CD4-positive, alpha-beta memory T cell (primary cell): ENCODE data around the gene MAST4. TPM values are rescaled to one million over a fixed set of nuclear protein-coding genes. Genes with fewer than 3 reads are reported as not detected.

Experiments
- CTCF ChIA-PET: fragments of 350-600 bp; sonication (Branson Sonifier 250); formaldehyde crosslinking; loops from one replicate; lab custom pipeline; 2021; ENCODE audit warnings: inconsistent platforms; ENCODE audit not compliant: partially characterized antibody; lab: Charles Lee
- POLR2A ChIA-PET: fragments of 350-600 bp; sonication (Branson Sonifier 250); formaldehyde crosslinking; loops from one replicate; lab custom pipeline; 2021; ENCODE audit not compliant: partially characterized antibody; lab: Charles Lee
- DNase-seq, 5 donors: peaks; one replicate each; pipeline versions ENCODE4 v3.0.0 to v3.0.0-alpha.2; 2020 to 2022; ENCODE audit warnings: mixed read lengths in 1 of 5
- H3K27ac ChIP-seq: one replicate; pipeline ENCODE4 v1.7.0; 2013; ENCODE audit warnings: low read depth, low read length
- H3K27me3 ChIP-seq: 2 replicates; pipeline ENCODE4 v1.7.0; 2013; ENCODE audit warnings: mild to moderate bottlenecking, low read length, moderate library complexity; ENCODE audit not compliant: insufficient read depth
- H3K36me3 ChIP-seq: 2 replicates; pipeline ENCODE4 v1.7.0; 2013; ENCODE audit warnings: mild to moderate bottlenecking, low read length, moderate library complexity; ENCODE audit not compliant: insufficient read depth
- H3K4me1 ChIP-seq: 2 replicates; pipeline ENCODE4 v1.7.0; 2013; ENCODE audit warnings: mild to moderate bottlenecking, low read length, moderate library complexity; ENCODE audit not compliant: insufficient read depth
- H3K4me3 ChIP-seq, 2 donors: one replicate each; pipeline ENCODE4 v1.7.0; 2013; ENCODE audit warnings: low read length in 2 of 2, mild to moderate bottlenecking in 1 of 2
- H3K9me3 ChIP-seq, 2 donors: one replicate each; pipeline ENCODE4 v1.7.0; 2013; ENCODE audit warnings: low read length in 2 of 2, control low read depth in 1 of 2; ENCODE audit not compliant: control insufficient read depth in 1 of 2
- H3K27ac Mint-ChIP-seq, 7 donors: one replicate each; pipeline ENCODE4 v1.8.0; 2020 to 2021; ENCODE audit warnings: mixed read lengths in 7 of 7, mild to moderate bottlenecking in 6 of 7, inconsistent platforms in 3 of 7, moderate library complexity in 3 of 7
- H3K27me3 Mint-ChIP-seq, 2 donors: one replicate each; pipeline ENCODE4 v1.8.0; 2020 to 2021; ENCODE audit warnings: mixed read lengths in 2 of 2
- H3K36me3 Mint-ChIP-seq, 2 donors: one replicate each; pipeline ENCODE4 v1.8.0; 2020 to 2021; ENCODE audit warnings: mixed read lengths in 2 of 2, inconsistent platforms in 1 of 2, mild to moderate bottlenecking in 1 of 2
- H3K4me1 Mint-ChIP-seq, 4 donors: one replicate each; pipeline ENCODE4 v1.8.0; 2020 to 2021; ENCODE audit warnings: mixed read lengths in 4 of 4, mild to moderate bottlenecking in 1 of 4
- H3K4me3 Mint-ChIP-seq, 8 donors: one replicate each; pipeline ENCODE4 v1.8.0; 2020 to 2021; ENCODE audit warnings: mixed read lengths in 8 of 8, mild to moderate bottlenecking in 7 of 8, moderate library complexity in 6 of 8, inconsistent platforms in 3 of 8
- H3K9me3 Mint-ChIP-seq, 8 donors: one replicate each; pipeline ENCODE4 v1.8.0; 2020 to 2021; ENCODE audit warnings: mixed read lengths in 8 of 8, mild to moderate bottlenecking in 5 of 8, inconsistent platforms in 3 of 8, moderate library complexity in 1 of 8
- intact Hi-C: fragments of 100-400 bp; cut with micrococcal nuclease; formaldehyde crosslinking; loops from one replicate; pipeline ENCODE4 v1.15.1; 2023
- polyA plus RNA-seq, 2 donors: library from polyadenylated mRNA; unstranded; fragments of 300-500 nt; fragmentation: Illumina TruSeq; gene quantifications; one replicate each; pipeline ENCODE4 v1.2.3, GENCODE V29; 2021
- total RNA-seq, 2 experiments: library from RNA; stranded (reverse); gene quantifications; one replicate each; pipeline ENCODE4 v1.2.3, GENCODE V29; 2021

MAST4 gene
- total and polyA plus RNA-seq, 4 experiments from 2014 or later = 9.2 to 27.0 (median 21.3) TPM

- H3K9me3 Mint-ChIP-seq = no peaks in the 10 kb centered on the region
- no peak overlapping the region for H3K27ac Mint-ChIP-seq
- ChIA-PET POLR2A (interaction anchor here (1.1 kb wide), 1 partner anchor 14 kb away, joined by 3 read pairs; no protein-coding TSS in a partner anchor), CTCF (interaction anchor here (0.7 kb wide), 1 partner anchor 45 kb away, joined by 3 read pairs; no protein-coding TSS in a partner anchor)
- Histone ChIP-seq H3K36me3 (no peaks in the 10 kb centered on the region), H3K4me1 (peaks cover 4% of the 10 kb centered on the region), H3K27me3 (no peaks in the 10 kb centered on the region), H3K4me3 (no peak overlapping the region), H3K9me3 (no peaks in the 10 kb centered on the region), H3K27ac (no peak overlapping the region)
- H3K36me3 Mint-ChIP-seq = peaks cover 5 to 15% of the 10 kb centered on the region in 2 donors
- no peaks in the 10 kb centered on the region for H3K27me3 Mint-ChIP-seq
- DNase-seq = no peak
- no peak overlapping the region for H3K4me3 Mint-ChIP-seq
- peaks cover 6 to 14% (median 8%) of the 10 kb centered on the region in 4 donors for H3K4me1 Mint-ChIP-seq
- intact Hi-C loops = no loop called here
Measured at GRCh38 chr5:67020096-67020615, 424.0 kb downstream of the MAST4 start.

GRCh38 chr5:67021031-67021430 is 424.8 kb downstream of the MAST4 start:
- H3K4me1 ChIP-seq = no peaks in the 10 kb centered on the region
- H3K36me3 Mint-ChIP-seq = peaks cover 5 to 15% of the 10 kb centered on the region in 2 donors

GRCh38 chr5:67021521-67021920 is 425.3 kb downstream of the MAST4 start:
- no peak overlapping the region for H3K4me3 Mint-ChIP-seq
- H3K36me3 Mint-ChIP-seq = peaks cover 4 to 15% of the 10 kb centered on the region in 2 donors
- Histone ChIP-seq H3K27ac (no peak overlapping the region), H3K4me1 (no peaks in the 10 kb centered on the region), H3K9me3 (no peaks in the 10 kb centered on the region), H3K36me3 (no peaks in the 10 kb centered on the region), H3K27me3 (no peaks in the 10 kb centered on the region), H3K4me3 (no peak overlapping the region)
- H3K27ac Mint-ChIP-seq = no peak overlapping the region
- POLR2A ChIA-PET = no interaction called here
- DNase-seq = no peak
- H3K27me3 Mint-ChIP-seq = no peaks in the 10 kb centered on the region
- no peaks in the 10 kb centered on the region for H3K9me3 Mint-ChIP-seq
- CTCF ChIA-PET = no interaction called here
- intact Hi-C loops = no loop called here
- peaks cover 0 to 4% (median 2%) of the 10 kb centered on the region in 4 donors for H3K4me1 Mint-ChIP-seq

More at GRCh38 chr5:67021031-67021430, 424.8 kb downstream of the MAST4 start:
- no peak for DNase-seq
- ChIA-PET CTCF (no interaction called here), POLR2A (no interaction called here)
- H3K4me1 Mint-ChIP-seq = peaks cover 0 to 6% (median 3%) of the 10 kb centered on the region in 4 donors
- Histone ChIP-seq H3K27ac (no peak overlapping the region), H3K4me3 (no peak overlapping the region), H3K36me3 (no peaks in the 10 kb centered on the region), H3K9me3 (no peaks in the 10 kb centered on the region), H3K27me3 (no peaks in the 10 kb centered on the region)
- H3K27me3 Mint-ChIP-seq = no peaks in the 10 kb centered on the region
- H3K4me3 Mint-ChIP-seq = no peak overlapping the region
- H3K27ac Mint-ChIP-seq = no peak overlapping the region
- intact Hi-C loops = no loop called here
- H3K9me3 Mint-ChIP-seq = no peaks in the 10 kb centered on the region

- no peaks in the 10 kb centered on the region for H3K27me3 ChIP-seq
- no peak for DNase-seq
- Mint-ChIP-seq H3K27me3 (no peaks in the 10 kb centered on the region), H3K36me3 (peaks cover 1 to 11% of the 10 kb centered on the region in 2 donors), H3K4me1 (peaks cover 0 to 3% (median 0%) of the 10 kb centered on the region in 4 donors), H3K4me3 (no peak overlapping the region), H3K9me3 (no peaks in the 10 kb centered on the region), H3K27ac (no peak overlapping the region)
- no peaks in the 10 kb centered on the region for H3K36me3 ChIP-seq
- intact Hi-C loops = no loop called here
- ChIA-PET CTCF (no interaction called here), POLR2A (no interaction called here)
- H3K27ac ChIP-seq = no peak overlapping the region
- no peaks in the 10 kb centered on the region for H3K9me3 ChIP-seq
- H3K4me1 ChIP-seq = no peaks in the 10 kb centered on the region
- H3K4me3 ChIP-seq = no peak overlapping the region
Measured at GRCh38 chr5:67021962-67022361, 425.8 kb downstream of the MAST4 start.

GRCh38 chr5:67025457-67025856 is 429.3 kb downstream of the MAST4 start:
- H3K9me3 Mint-ChIP-seq = peaks cover 0 to 5% (median 0%) of the 10 kb centered on the region in 8 donors
- POLR2A ChIA-PET = no interaction called here

GRCh38 chr5:67026278-67026677 is 430.1 kb downstream of the MAST4 start:
- intact Hi-C loops = no loop called here
- POLR2A ChIA-PET = no interaction called here

More at GRCh38 chr5:67025457-67025856, 429.3 kb downstream of the MAST4 start:
- Histone ChIP-seq H3K36me3 (no peaks in the 10 kb centered on the region), H3K4me1 (peaks cover 11% of the 10 kb centered on the region), H3K9me3 (no peaks in the 10 kb centered on the region), H3K27me3 (no peaks in the 10 kb centered on the region), H3K27ac (no peak overlapping the region), H3K4me3 (no peak overlapping the region)
- DNase-seq = no peak
- Mint-ChIP-seq H3K4me3 (no peak overlapping the region), H3K36me3 (peaks cover 3 to 15% of the 10 kb centered on the region in 2 donors), H3K27ac (no peak overlapping the region), H3K27me3 (no peaks in the 10 kb centered on the region), H3K4me1 (peaks cover 12 to 28% (median 20%) of the 10 kb centered on the region in 4 donors)
- intact Hi-C loops = no loop called here
- CTCF ChIA-PET = no interaction called here

GRCh38 chr5:67027171-67027570 is 431.0 kb downstream of the MAST4 start:
- DNase-seq = no peak
- H3K4me3 Mint-ChIP-seq = no peak overlapping the region
- ChIA-PET CTCF (interaction anchor here (1.0 kb wide), 1 partner anchor 37 kb away, joined by 3 read pairs; no protein-coding TSS in a partner anchor), POLR2A (no interaction called here)
- H3K27me3 Mint-ChIP-seq = no peaks in the 10 kb centered on the region
- Histone ChIP-seq H3K4me1 (peaks cover 22% of the 10 kb centered on the region), H3K9me3 (no peaks in the 10 kb centered on the region), H3K27ac (no peak overlapping the region), H3K36me3 (no peaks in the 10 kb centered on the region), H3K27me3 (no peaks in the 10 kb centered on the region), H3K4me3 (no peak overlapping the region)
- intact Hi-C loops = no loop called here
- peaks cover 3 to 15% of the 10 kb centered on the region in 2 donors for H3K36me3 Mint-ChIP-seq
- H3K9me3 Mint-ChIP-seq = peaks cover 0 to 5% (median 0%) of the 10 kb centered on the region in 8 donors
- H3K27ac Mint-ChIP-seq = no peak overlapping the region
- peaks cover 23 to 45% (median 36%) of the 10 kb centered on the region in 4 donors for H3K4me1 Mint-ChIP-seq

More at GRCh38 chr5:67026278-67026677, 430.1 kb downstream of the MAST4 start:
- peaks cover 0 to 5% (median 0%) of the 10 kb centered on the region in 8 donors for H3K9me3 Mint-ChIP-seq
- H3K4me1 Mint-ChIP-seq = peaks cover 18 to 36% (median 28%) of the 10 kb centered on the region in 4 donors
- no peak overlapping the region for H3K27ac ChIP-seq
- H3K4me3 ChIP-seq = no peak overlapping the region
- H3K36me3 Mint-ChIP-seq = peaks cover 3 to 15% of the 10 kb centered on the region in 2 donors
- H3K27me3 Mint-ChIP-seq = no peaks in the 10 kb centered on the region
- H3K27ac Mint-ChIP-seq = no peak overlapping the region
- CTCF ChIA-PET = no interaction called here
- H3K4me3 Mint-ChIP-seq = no peak overlapping the region
- H3K9me3 ChIP-seq = no peaks in the 10 kb centered on the region
- DNase-seq = no peak
- H3K4me1 ChIP-seq = peaks cover 17% of the 10 kb centered on the region
- H3K27me3 ChIP-seq = no peaks in the 10 kb centered on the region
- H3K36me3 ChIP-seq = no peaks in the 10 kb centered on the region
